Measurements from ENCODE around the gene PPP1R13B.
A peak's percentile ranks its signal among the peaks of the same experiment; 100 is the strongest.

Gene PPP1R13B

GRCh38 chr14:103727313-103727980 is 119.9 kb downstream of the PPP1R13B start:
- in situ Hi-C loops (cut with HindIII; ENCODE audit: low pct_ligation_motif_present, low pct_unique_long_range_greater_than_20kb, low sequenced_read_pairs), result no loop called here
- no peak for DNase-seq

- DNase-seq, result no peak
- in situ Hi-C loops (cut with HindIII; ENCODE audit: low pct_ligation_motif_present, low pct_unique_long_range_greater_than_20kb, low sequenced_read_pairs), result no loop called here
These were observed 120.9 kb downstream of the PPP1R13B start for GRCh38 chr14:103726474-103726873.

DNA sequence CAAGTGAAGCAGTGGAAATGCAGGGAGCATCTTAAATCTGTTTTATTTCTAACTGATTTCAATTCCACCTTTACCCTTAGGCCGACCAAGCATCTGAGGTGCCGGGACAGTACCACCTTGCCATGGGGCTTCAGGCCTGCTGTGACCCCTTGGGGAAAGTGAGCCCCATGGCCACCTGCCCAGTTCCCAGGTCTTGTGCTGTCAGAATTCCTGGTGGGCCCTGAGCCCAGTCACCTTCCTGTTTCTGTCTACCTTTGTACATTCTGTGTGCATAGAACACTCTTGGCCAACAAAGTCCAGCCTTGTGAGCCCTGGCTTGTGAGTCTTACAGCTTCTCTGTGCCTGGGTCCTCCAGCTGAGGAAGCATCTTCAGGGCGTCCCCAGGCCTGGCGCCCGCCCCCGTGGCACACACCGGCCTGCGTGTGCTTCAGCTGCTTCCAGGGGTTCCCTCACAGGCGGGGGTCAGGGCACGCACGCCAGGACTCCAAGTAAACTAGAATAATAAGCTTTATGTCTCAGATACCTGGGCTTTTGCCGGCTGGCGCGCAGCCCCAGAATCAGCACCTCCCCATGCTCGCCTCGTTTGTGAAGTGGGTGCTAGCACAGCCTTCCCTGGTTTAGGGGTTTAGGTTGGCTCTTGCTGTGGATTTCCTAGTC is 121.5 kb downstream of the PPP1R13B start:
- in situ Hi-C loops (cut with HindIII; ENCODE audit: low pct_ligation_motif_present, low pct_unique_long_range_greater_than_20kb, low sequenced_read_pairs), result no loop called here

GRCh38 chr14:103725001-103725682 is 122.2 kb downstream of the PPP1R13B start:
- in situ Hi-C loops (cut with HindIII; ENCODE audit: low pct_ligation_motif_present, low pct_unique_long_range_greater_than_20kb, low sequenced_read_pairs), result no loop called here
- no peak for DNase-seq

More for the DNA sequence above, 121.5 kb downstream of the PPP1R13B start:
- DNase-seq, result no peak

- no peak for DNase-seq
- in situ Hi-C loops (cut with HindIII; ENCODE audit: low pct_ligation_motif_present, low pct_unique_long_range_greater_than_20kb, low sequenced_read_pairs), result no loop called here
These were observed 123.3 kb downstream of the PPP1R13B start for GRCh38 chr14:103724116-103724515.

DNA sequence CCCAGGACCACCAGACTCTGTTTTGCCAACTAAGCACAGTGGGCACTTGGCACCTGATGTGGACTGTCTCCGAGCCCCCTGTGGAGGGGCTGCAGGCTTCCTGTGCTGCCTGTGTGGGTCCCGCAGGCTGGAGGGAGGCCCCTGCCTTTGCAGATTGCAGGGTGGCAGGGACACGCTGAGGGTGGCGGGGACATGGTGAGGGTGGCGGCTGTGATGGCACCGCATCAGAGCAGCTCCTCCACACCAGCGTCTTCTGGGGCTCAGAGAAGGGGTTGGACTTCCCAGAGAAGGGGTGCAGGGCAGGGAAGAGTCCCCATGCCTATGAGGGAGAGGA is 123.7 kb downstream of the PPP1R13B start:
- in situ Hi-C loops (cut with HindIII; ENCODE audit: low pct_ligation_motif_present, low pct_unique_long_range_greater_than_20kb, low sequenced_read_pairs), result no loop called here
- DNase-seq, result no peak

DNA sequence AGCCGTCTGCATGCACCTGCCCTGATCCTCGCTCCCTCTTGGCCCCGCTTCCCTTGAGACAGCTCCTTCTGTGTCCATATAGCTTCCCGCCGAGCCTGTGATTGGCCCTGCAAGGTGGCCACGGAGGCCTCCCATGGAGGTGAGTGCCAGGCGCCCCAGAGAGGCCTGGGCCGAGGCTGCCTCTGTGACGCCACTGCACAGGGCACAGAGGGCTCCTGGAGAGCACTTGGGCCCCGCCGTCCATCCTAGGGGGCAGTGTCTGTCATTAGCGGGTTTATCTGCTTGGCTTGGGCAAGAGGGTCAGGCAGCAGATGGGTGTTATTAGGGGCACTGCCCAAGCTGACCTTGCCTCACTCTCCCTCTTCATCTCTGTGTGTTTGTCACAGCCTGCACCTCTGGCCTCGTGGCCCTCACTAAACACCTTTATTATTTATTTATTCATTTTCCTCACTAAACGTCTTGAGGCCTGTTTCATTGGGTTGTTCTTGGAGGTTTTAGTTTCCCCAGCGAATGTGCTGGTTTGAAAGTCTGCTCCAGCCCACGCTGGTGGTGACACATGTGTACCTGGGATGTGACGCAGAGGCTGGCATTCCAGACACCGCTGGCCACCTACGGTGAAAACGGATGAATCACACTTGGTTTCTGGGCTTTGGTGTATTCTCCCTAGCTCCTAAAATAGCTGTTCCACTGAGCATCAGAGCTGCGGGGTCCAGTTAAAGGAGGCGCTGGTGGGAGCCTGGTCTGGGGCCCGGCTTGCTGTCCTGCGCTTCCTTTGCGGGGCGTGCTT is 125.8 kb downstream of the PPP1R13B start:
- DNase-seq, result no peak
- in situ Hi-C loops (cut with HindIII; ENCODE audit: low pct_ligation_motif_present, low pct_unique_long_range_greater_than_20kb, low sequenced_read_pairs), result no loop called here

- in situ Hi-C loops (cut with HindIII; ENCODE audit: low pct_ligation_motif_present, low pct_unique_long_range_greater_than_20kb, low sequenced_read_pairs), result no loop called here
- no peak for DNase-seq
These were observed 127.6 kb downstream of the PPP1R13B start for GRCh38 chr14:103719751-103720150.

DNA sequence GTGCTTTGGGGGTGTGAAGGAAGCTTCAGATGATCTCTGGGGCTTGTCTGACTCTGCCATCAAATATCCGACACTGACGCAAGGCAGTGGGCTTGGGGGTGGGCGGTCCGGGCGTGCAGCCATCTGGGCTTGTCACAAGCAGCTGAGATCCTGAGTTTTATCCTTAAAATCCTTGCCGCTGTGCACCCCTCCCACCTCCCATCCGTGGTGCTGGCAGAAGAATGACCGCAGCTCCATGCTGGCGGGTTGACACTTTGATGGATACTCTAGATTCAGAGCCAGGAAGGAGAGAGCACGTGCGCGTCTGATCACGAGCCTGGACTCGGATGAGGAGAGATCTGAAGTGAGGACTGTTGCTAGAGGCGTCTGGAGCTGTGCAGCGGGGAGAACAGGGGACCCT is 128.8 kb downstream of the PPP1R13B start:
- in situ Hi-C loops (cut with HindIII; ENCODE audit: low pct_ligation_motif_present, low pct_unique_long_range_greater_than_20kb, low sequenced_read_pairs), result no loop called here
- no peak for DNase-seq

DNA sequence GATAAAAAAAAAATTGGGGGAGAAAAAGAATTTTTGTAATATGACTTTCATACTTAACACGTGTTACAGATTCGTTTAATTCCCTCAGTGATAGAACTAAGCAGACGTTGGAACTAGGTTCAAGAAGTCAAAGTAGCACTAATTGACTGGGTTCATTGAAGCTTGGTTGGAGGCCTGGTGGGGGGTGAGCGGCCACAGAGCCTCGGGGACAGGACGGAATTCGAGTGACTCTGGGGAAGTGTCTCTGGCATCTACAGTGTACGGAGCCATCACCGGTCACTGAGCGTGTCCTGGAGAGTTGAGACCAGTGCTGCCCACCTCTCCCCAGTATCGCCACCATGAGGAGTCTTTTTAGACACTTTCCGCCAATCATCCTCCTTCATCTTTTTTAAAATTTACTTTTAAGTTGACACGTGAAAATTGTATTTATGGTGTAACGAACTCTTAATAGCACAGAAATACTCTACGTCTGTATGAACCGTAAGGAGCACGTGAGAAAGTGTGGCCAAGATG is 130.4 kb downstream of the PPP1R13B start:
- DNase-seq, result no peak

GRCh38 chr14:103716091-103716801 is 131.1 kb downstream of the PPP1R13B start:
- in situ Hi-C loops (cut with HindIII; ENCODE audit: low pct_ligation_motif_present, low pct_unique_long_range_greater_than_20kb, low sequenced_read_pairs), result no loop called here
- DNase-seq, result peak; percentile 16

More for the DNA sequence above, 130.4 kb downstream of the PPP1R13B start:
- in situ Hi-C loops (cut with HindIII; ENCODE audit: low pct_ligation_motif_present, low pct_unique_long_range_greater_than_20kb, low sequenced_read_pairs), result no loop called here

DNA sequence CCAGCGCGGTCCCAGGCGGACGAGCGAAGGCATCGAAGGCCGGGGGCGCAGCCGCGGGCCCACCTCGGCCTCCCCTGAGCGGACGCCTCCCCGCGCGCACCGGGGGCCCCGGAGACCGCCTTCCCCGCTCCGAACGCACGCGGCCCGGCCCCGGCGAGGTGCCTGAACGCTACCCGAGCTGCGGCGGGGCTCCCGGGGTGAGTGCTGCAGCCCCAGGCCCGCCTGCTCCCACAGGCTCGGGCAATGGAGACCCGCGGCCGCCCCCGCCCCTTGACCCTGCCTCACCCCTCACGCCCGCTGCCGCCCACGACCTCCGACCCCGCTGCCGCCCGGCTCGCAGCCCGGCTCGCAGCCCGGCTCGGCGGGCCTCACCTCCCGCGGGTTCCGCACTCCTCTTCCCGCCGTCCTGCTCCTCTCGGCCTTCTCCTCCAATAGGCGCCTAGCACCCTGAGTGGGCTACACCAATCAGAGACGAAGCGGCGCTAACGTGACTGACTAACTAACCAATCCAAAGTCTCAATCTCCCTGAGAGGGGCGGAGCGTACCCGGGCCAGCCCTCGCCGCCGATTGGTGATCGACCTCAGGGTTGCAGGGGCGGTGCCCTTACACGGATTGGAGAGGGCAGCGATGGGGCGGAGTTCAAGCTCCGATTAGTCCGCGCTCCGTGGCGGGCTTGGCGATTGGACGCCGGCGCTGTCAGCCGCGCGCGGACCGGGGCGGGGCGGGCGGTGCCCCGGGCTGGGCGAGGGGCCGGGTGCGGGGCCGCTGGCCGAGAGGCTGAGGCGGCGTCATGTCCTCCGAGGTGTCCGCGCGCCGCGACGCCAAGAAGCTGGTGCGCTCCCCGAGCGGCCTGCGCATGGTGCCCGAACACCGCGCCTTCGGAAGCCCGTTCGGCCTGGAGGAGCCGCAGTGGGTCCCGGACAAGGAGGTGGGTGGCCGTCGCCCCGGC is 132.0 kb downstream of the PPP1R13B start, which contains the start of the genes XRCC3 and ZFYVE21:
Gene XRCC3, minus strand, starts transcription at position 400 of the 949 bp plus-strand sequence. CDS start 4,364 bp downstream, outside the sequence.
Gene ZFYVE21, plus strand, starts transcription at position 759 of the 949 bp plus-strand sequence. Its CDS starts 32 bp downstream, at position 791.
- in situ Hi-C loops (cut with HindIII; ENCODE audit: low pct_ligation_motif_present, low pct_unique_long_range_greater_than_20kb, low sequenced_read_pairs), result no loop called here
- DNase-seq, result peak; percentile 97

- in situ Hi-C loops (cut with HindIII; ENCODE audit: low pct_ligation_motif_present, low pct_unique_long_range_greater_than_20kb, low sequenced_read_pairs), result no loop called here
- DNase-seq, result no peak
These were observed 133.2 kb downstream of the PPP1R13B start for GRCh38 chr14:103714063-103714724.

- no peak for DNase-seq
- in situ Hi-C loops (cut with HindIII; ENCODE audit: low pct_ligation_motif_present, low pct_unique_long_range_greater_than_20kb, low sequenced_read_pairs), result no loop called here
These were observed 133.9 kb downstream of the PPP1R13B start for GRCh38 chr14:103713304-103714062.

DNA sequence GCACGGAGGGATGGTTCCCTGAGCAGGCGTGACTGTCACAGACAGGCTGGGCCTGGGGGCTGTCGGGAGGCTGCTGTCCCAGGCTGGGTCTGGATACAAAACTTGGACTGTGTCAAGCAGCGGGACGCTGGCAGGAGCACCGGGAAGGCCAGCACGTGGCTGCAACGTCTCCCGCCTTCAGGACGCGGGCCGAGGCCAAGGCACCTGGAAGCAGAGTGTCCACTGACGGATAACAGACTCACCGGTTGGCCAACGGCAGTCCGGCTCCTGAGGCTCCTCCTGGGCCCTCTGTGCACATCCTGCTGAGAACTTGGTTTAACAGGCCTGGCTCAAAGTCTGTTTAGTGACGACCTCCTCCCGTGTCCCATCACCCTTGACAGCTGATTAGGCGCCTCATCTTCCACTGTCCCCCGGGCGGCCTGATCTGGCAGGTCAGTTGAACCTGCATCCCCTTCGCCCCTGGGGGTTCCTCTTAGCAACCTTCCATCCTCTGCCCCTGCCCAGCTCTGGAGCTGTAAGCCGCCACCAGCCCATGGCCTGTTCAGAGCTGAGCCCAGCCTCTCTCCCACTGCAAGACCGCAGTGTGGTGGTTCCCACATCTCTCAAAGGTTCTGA is 134.6 kb downstream of the PPP1R13B start:
- in situ Hi-C loops (cut with HindIII; ENCODE audit: low pct_ligation_motif_present, low pct_unique_long_range_greater_than_20kb, low sequenced_read_pairs), result no loop called here
- DNase-seq, result no peak
